Skeletal muscle tissue (tissue), 4 donors: Measurements from ENCODE around the gene KCNK4. TPM values are rescaled to one million over a fixed set of nuclear protein-coding genes. Genes with fewer than 3 reads are reported as not detected.
A peak's percentile ranks its signal among the peaks of the same experiment; 100 is the strongest.
"Not testable (repeated sequence)": the region's sequence is repeated elsewhere in the genome, so short reads cannot be mapped to it uniquely, and the experiment has no call there.

ENCODE experiments used
- H3K27ac ChIP-seq: one replicate; pipeline ENCODE4 v1.7.0; 2013; ENCODE audit warnings: mild to moderate bottlenecking, low read depth, low read length, inconsistent platforms
- H3K27me3 ChIP-seq, 3 donors: one replicate each; pipeline ENCODE4 v1.7.0; 2013; ENCODE audit warnings: low read length in 3 of 3; ENCODE audit not compliant: control insufficient read depth in 3 of 3, insufficient read depth in 3 of 3
- H3K36me3 ChIP-seq, 3 donors: one replicate each; pipeline ENCODE4 v1.7.0; 2013; ENCODE audit warnings: low read length in 3 of 3; ENCODE audit not compliant: control insufficient read depth in 3 of 3, insufficient read depth in 3 of 3
- H3K4me1 ChIP-seq, 3 donors: one replicate each; pipeline ENCODE4 v1.7.0; 2013; ENCODE audit warnings: low read length in 3 of 3, mild to moderate bottlenecking in 3 of 3; ENCODE audit not compliant: control insufficient read depth in 3 of 3, insufficient read depth in 3 of 3
- H3K4me3 ChIP-seq, 3 donors: one replicate each; pipeline ENCODE4 v1.7.0; 2013; ENCODE audit warnings: low read length in 3 of 3
- H3K9ac ChIP-seq, 3 donors: one replicate each; pipeline ENCODE4 v1.7.0; 2013; ENCODE audit warnings: low read length in 3 of 3, mild to moderate bottlenecking in 3 of 3, moderate library complexity in 2 of 3, low read depth in 1 of 3
- H3K9me3 ChIP-seq, 3 donors: one replicate each; pipeline ENCODE4 v1.7.0; 2013; ENCODE audit warnings: low read length in 3 of 3; ENCODE audit not compliant: control insufficient read depth in 3 of 3
- total RNA-seq: library from RNA; depleted of rRNA; stranded (reverse); fragments of >200 nt; gene quantifications from one replicate; pipeline ENCODE4 v1.2.3, GENCODE V29; 2014
- donor health status: Osteomylitis.

KCNK4 gene
- total RNA-seq, 1 donor from 2014 or later, result not detected

- peaks cover 15 to 17% (median 16%) of the 10 kb centered on the region in 3 donors for H3K36me3 ChIP-seq
Measured at GRCh38 chr11:64322925-64323260, 31.8 kb downstream of the KCNK4 start.

GRCh38 chr11:64323373-64323772, 32.3 kb downstream of the KCNK4 start:
- Histone ChIP-seq H3K4me3 (no peak overlapping the region), H3K9me3 (no peaks in the 10 kb centered on the region), H3K36me3 (peaks cover 15 to 17% (median 16%) of the 10 kb centered on the region in 3 donors), H3K4me1 (peaks cover 8 to 12% (median 8%) of the 10 kb centered on the region in 3 donors), H3K9ac (no peak overlapping the region), H3K27me3 (no peaks in the 10 kb centered on the region), H3K27ac (no peak overlapping the region)

More at GRCh38 chr11:64322925-64323260, 31.8 kb downstream of the KCNK4 start:
- H3K9ac ChIP-seq, result no peak overlapping the region
- H3K4me1 ChIP-seq, result peaks cover 8 to 12% (median 8%) of the 10 kb centered on the region in 3 donors
- H3K27me3 ChIP-seq, result no peaks in the 10 kb centered on the region
- H3K4me3 ChIP-seq, result no peak overlapping the region
- H3K27ac ChIP-seq, result no peak overlapping the region
- no peaks in the 10 kb centered on the region for H3K9me3 ChIP-seq

- Histone ChIP-seq H3K36me3 (peaks cover 15 to 17% (median 16%) of the 10 kb centered on the region in 3 donors), H3K4me1 (peaks cover 7 to 12% (median 7%) of the 10 kb centered on the region in 3 donors)
- not testable (repeated sequence) for H3K4me3 ChIP-seq, H3K27me3 ChIP-seq, H3K9me3 ChIP-seq, H3K27ac ChIP-seq, H3K9ac ChIP-seq
Measured at GRCh38 chr11:64323984-64324383, 32.9 kb downstream of the KCNK4 start.

DNA sequence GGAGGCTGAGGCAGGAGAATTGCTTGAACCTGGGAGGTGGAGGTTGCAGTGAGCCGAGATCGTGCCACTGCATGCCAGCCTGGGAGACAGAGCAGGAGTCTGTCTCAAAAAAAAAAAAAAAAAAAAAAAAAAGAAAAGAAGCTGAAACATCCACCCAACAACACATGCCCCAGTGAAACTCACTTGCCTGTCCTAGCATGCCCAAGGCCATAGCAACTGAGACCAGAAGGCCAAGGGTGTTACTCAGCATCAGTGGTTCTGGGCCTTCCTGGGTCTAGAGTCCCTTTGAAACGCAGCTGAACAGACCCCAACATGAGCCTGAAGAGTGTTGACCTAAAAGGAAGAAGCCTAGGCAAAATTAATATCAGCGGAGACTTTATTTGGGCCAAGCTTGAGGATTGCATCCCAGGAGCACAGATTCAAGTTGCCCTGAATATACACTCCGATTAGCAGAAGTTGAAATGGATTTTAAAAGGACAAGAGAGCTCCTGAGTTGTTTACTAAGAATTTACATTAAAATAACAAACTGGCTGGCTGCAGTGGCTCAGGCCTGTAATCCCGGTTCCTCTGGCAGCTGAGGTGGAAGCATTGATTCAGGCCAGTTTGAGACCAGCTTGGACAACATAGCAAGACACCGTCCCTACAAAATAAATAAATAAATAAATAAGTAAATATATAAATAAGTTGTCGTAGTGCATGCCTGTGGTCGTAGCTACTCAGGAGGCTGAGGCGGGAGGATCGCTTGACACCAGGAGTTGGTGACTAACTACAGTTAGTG, 33.8 kb downstream of the KCNK4 start:
- no peak overlapping the region for H3K27ac ChIP-seq
- no peaks in the 10 kb centered on the region for H3K27me3 ChIP-seq
- peaks cover 15 to 17% (median 16%) of the 10 kb centered on the region in 3 donors for H3K36me3 ChIP-seq
- no peak overlapping the region for H3K9ac ChIP-seq
- H3K4me3 ChIP-seq, result no peak overlapping the region
- peaks cover 9 to 14% (median 10%) of the 10 kb centered on the region in 3 donors for H3K4me1 ChIP-seq
- H3K9me3 ChIP-seq, result no peaks in the 10 kb centered on the region

GRCh38 chr11:64327375-64327774, 36.3 kb downstream of the KCNK4 start:
- H3K4me1 ChIP-seq, result peaks cover 15 to 20% (median 15%) of the 10 kb centered on the region in 3 donors
- no peaks in the 10 kb centered on the region for H3K9me3 ChIP-seq
- H3K4me3 ChIP-seq, result no peak overlapping the region

GRCh38 chr11:64327993-64328392, 36.9 kb downstream of the KCNK4 start:
- H3K4me3 ChIP-seq, result no peak overlapping the region
- H3K9me3 ChIP-seq, result no peaks in the 10 kb centered on the region
- H3K27ac ChIP-seq, result no peak overlapping the region
- no peak overlapping the region for H3K9ac ChIP-seq
- H3K27me3 ChIP-seq, result no peaks in the 10 kb centered on the region
- H3K36me3 ChIP-seq, result peaks cover 0 to under 1% (median under 1%) of the 10 kb centered on the region in 3 donors
- peaks cover 15 to 20% (median 15%) of the 10 kb centered on the region in 3 donors for H3K4me1 ChIP-seq

More at GRCh38 chr11:64327375-64327774, 36.3 kb downstream of the KCNK4 start:
- Histone ChIP-seq H3K9ac (no peak overlapping the region), H3K27ac (no peak overlapping the region), H3K27me3 (no peaks in the 10 kb centered on the region), H3K36me3 (peaks cover 4 to 7% (median 4%) of the 10 kb centered on the region in 3 donors)

DNA sequence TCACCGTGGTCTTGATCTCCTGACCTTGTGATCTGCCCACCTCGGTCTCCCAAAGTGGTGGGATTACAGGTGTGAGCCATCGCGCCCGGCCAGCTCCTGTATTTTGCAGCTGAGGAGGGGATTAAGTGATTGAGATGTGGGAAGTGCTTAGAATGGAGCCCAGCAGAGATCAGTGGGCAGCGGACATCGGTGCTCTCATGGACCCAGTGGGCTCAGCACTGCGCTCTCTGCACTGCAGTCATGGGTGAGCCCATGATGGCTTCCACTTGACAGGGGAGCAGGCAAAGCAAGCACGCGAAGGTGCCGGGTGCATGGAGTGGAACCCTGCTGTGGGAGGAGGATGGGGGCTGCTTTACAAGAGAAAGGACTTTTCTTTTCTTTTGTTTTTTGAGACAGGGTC, 39.8 kb downstream of the KCNK4 start:
- Histone ChIP-seq H3K9me3 (no peaks in the 10 kb centered on the region), H3K27me3 (no peaks in the 10 kb centered on the region), H3K27ac (no peak overlapping the region), H3K4me1 (peaks cover 15 to 20% (median 15%) of the 10 kb centered on the region in 3 donors), H3K4me3 (no peak overlapping the region), H3K36me3 (no peaks in the 10 kb centered on the region), H3K9ac (no peak overlapping the region)

DNA sequence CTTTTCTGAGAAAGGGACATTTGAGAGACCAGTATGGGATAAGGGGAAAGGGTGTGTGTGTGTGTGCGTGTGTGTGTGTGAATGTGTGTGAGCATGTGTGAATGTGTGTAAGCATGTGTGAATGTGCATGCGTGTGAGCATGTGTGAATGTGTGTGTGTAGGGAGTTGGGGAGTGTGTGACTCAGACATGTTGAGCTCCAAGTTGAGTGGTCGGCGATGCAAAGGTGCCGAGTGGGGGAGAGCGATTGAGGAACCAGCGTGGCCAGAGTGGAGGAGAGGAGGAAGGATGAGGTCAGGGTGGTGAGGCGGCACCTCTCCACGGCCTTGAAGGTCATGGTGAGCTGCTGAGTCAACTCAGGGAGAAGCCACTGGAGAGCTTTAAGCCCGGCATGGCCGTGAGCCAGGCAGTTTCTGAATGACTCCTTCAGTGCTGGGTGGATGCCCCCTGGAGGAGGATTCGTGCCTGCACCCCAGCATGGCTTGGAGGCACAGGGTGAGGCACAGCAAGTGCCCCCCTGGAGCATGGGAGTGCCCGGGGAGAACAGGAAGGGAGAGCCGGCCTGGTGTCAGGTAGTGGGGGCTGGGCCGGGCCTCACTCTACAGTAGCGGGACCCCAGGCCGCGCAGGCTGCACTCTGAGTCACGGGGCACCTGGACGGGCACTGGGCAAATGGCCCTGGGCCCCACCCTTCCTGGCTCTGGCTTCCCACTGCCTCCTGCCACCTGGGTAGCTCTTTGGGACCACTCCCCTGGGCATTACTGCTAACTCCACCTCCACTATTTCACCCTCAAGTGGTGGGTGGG, 40.7 kb downstream of the KCNK4 start:
- Histone ChIP-seq H3K9ac (peak overlapping the region in 1 of 3 donors; percentile 40), H3K27me3 (no peaks in the 10 kb centered on the region), H3K36me3 (no peaks in the 10 kb centered on the region), H3K4me3 (peak overlapping the region in 1 of 3 donors; percentile 45), H3K4me1 (peaks cover 15 to 20% (median 15%) of the 10 kb centered on the region in 3 donors), H3K27ac (no peak overlapping the region), H3K9me3 (no peaks in the 10 kb centered on the region)

DNA sequence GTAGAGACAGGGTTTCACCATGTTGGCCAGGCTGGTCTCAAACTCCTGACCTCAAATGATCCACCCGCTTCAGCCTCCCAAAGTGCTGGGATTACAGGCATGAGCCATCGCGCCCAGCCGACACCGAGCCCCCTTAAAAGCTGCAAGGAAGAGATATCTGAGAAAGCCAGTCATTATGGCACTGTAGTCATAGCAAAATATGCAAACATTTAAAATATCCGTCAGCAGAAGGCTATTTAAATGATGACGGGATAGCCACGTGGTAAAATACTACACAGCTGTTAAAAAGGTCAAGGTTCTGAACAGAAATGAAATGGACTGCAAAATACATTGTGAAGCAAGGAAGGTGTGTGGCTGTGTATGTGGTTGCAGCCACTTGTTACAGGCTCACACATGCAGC, 42.5 kb downstream of the KCNK4 start:
- H3K27ac ChIP-seq, result no peak overlapping the region
- H3K36me3 ChIP-seq, result no peaks in the 10 kb centered on the region
- H3K9ac ChIP-seq, result no peak overlapping the region
- no peak overlapping the region for H3K4me3 ChIP-seq
- peaks cover 15 to 20% (median 15%) of the 10 kb centered on the region in 3 donors for H3K4me1 ChIP-seq
- H3K9me3 ChIP-seq, result no peaks in the 10 kb centered on the region
- no peaks in the 10 kb centered on the region for H3K27me3 ChIP-seq
